ENCODE results near the gene ZNF410.

DNA sequence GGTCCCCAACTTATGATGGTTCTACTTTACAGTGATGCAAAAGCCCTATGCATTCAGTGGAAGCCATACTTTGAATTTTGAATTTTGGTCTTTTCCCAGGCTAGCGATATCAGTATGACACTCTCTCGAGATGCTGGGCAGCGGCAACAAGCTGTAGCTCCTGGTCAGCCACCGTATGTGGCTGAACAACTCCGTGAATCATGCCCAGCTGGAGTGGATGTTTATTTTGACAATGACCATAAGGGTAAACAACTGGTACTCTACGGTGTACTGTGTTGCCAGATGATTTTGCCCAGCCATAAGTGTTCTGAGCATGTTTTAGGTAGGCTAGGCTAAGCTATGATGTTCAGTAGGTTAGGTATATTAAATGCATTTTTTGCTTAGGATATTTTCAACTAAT lies 8.2 kb upstream of the ZNF410 start:
- TF ChIP-seq, protein P1, sequence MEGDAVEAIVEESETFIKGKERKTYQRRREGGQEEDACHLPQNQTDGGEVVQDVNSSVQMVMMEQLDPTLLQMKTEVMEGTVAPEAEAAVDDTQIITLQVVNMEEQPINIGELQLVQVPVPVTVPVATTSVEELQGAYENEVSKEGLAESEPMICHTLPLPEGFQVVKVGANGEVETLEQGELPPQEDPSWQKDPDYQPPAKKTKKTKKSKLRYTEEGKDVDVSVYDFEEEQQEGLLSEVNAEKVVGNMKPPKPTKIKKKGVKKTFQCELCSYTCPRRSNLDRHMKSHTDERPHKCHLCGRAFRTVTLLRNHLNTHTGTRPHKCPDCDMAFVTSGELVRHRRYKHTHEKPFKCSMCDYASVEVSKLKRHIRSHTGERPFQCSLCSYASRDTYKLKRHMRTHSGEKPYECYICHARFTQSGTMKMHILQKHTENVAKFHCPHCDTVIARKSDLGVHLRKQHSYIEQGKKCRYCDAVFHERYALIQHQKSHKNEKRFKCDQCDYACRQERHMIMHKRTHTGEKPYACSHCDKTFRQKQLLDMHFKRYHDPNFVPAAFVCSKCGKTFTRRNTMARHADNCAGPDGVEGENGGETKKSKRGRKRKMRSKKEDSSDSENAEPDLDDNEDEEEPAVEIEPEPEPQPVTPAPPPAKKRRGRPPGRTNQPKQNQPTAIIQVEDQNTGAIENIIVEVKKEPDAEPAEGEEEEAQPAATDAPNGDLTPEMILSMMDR (IDR thresholded peaks at IDR 0.05 in 8 of 11, conservative IDR thresholded peaks at IDR 0.05 in 3 of 11) = no peak
- TF ChIP-seq POLR2A (IDR thresholded peaks at IDR 0.05) (no peak), POLR2AphosphoS5 (IDR thresholded peaks at IDR 0.05) (no peak)
